Stimulated activated CD8-positive, alpha-beta memory T cell treated with anti-CD3 and anti-CD28 coated beads, Interleukin-2, amount 100 ng/mL, for 48 hours (primary cell): ENCODE results near the gene EME2.
"Not testable (repeated sequence)": the region's sequence is repeated elsewhere in the genome, so short reads cannot be mapped to it uniquely, and the experiment has no call there.

Experiments
- DNase-seq, 2 donors: peaks; one replicate each; pipeline ENCODE4 v3.0.0-alpha.2; 2020; ENCODE audit warnings: low read depth in 2 of 2

Gene EME2

DNA sequence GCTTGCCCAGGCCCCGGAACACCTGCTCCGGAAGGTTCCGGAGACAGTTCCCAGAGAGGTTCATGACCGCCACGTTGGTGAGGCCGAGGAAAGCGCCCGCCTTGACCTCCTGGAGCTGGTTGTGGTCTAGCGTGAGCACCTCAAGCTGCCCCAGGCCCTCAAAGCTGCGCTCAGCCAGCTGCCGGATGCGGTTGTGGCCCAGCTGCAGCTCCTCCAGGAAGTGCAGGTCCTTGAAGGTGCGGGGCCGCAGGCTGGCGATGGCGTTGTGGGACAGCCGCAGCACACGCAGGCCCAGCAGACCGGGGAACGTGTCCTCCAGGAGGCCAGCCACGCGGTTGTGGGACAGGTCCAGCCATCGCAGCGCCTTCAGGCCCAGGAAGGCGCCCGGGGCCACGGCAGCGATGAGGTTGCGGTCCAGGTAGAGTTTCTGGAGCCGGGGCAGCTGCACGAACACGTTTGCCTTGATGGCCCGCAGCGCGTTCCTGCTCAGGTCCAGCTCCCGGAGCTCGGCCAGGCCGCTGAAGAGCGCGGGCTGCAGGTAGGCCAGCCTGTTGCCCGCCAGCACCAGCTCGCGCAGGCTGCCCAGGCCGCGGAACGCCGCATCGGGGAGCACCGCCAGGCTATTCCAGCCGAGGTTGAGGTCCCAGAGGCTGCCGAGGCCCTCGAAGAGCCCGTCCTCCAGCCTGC is 18.8 kb downstream of the EME2 start:
- DNase-seq: no peak

- no peak for DNase-seq
These were observed 19.6 kb downstream of the EME2 start for GRCh38 chr16:1791943-1792812.

- no peak for DNase-seq
These were observed 20.4 kb downstream of the EME2 start for GRCh38 chr16:1792836-1793577.

DNA sequence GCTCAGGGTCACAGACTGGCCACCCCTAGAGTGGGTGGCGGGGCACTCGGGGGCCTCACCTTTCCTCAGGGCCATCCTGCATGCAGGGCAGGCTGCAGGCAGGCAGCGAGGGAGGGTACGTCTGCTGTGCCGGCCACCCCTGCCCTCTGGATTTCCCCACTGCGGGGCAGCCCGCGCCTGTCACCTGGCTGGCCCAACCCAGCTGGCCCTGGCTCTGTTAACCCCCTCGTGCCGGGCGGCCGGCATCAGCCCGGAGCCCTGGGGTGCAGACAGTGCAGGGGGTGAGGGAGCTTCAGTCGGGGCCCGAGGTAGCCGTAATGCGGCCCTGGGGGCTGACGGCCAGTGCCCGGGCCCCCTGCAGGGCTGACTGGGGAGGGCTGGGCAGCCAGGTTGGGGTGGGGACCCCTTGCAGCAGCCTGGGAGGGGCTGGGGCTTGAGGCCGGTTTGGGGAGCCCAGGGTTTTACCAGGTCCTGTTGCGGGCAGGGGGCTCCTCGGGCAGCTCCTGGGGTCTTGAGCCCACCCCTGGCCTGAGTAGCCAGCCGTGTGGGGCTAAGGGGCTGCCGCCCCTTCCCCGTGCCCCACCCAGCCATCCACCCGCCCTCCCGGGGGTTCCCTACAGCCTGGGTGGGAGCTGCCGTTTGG is 21.1 kb downstream of the EME2 start, which contains the start of gene IGFALS:
TSS of gene IGFALS (minus strand) at position 128 of the 643 bp plus-strand sequence. CDS start at position 75, 53 bp downstream.
- DNase-seq: no peak

GRCh38 chr16:1794221-1794871 is 21.7 kb downstream of the EME2 start:
- DNase-seq: no peak

- no peak for DNase-seq
These were observed 22.5 kb downstream of the EME2 start for GRCh38 chr16:1794908-1795666.

DNA sequence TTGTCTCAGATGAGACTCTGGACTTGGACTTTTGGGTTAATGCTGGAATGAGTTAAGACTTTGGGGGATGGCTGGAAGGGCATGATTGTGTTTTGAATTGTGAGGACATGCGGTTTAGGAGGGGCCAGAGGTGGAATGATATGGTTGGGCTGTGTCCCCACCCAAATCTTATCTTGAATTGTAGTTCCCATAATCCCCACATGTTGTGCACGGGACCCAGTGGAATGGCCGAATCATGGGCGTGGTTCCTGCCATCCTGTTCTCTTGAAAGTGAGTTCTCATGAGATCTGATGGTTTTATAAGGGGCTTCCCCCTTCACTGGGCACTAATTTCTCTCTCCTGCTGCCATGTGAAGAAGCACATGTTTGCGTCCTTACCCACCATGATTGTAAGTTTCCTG is 26.7 kb downstream of the EME2 start:
- not testable (repeated sequence) for DNase-seq

DNA sequence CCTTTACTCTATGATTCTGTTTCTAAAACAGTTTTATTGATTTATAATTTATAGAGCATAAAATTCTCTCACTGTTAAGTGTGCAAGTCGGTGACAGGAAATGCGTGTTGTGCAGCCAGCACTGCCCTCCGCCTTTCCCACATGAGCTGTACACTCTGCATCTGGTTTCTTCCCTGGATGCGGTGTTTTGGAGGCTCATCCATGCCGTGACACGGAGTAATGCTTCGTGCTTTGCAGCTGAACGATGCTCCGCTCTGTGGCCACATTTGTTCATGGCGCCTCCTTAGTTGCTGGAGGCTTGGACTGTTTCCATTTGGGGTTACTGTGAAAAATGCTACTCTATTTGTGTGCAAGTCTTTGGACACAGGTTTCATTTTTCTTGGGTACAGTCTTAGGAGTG is 28.1 kb downstream of the EME2 start:
- no peak for DNase-seq

GRCh38 chr16:1807626-1808025 is 35.0 kb downstream of the EME2 start:
- no peak for DNase-seq

GRCh38 chr16:1808691-1809090 is 36.1 kb downstream of the EME2 start:
- DNase-seq: no peak

DNA sequence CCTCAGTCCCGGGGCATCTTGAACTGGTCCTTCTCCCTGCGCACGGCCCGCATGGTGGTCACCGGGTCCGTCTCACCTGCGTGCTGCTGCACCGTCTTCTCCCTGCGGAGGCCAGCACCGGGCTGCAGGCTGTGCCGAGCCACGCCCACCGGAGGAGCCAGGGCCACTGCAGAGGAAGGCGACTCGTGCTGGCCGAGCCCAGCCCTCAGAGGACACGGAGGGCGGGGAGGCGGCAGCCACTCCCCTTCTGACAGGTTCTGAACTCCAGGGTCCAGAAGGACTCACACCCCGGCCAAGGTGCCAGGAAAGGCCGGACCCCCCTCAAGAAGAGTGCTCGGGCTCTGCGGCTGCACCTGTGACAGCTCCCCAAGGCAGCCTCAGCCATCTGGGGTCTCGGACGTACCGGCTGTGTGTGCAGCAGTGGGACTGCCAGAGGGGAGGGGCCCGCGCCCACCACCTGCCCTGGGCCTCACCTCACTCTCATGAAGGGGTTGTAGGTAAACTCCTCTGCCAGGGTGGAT is 36.7 kb downstream of the EME2 start:
- no peak for DNase-seq

DNA sequence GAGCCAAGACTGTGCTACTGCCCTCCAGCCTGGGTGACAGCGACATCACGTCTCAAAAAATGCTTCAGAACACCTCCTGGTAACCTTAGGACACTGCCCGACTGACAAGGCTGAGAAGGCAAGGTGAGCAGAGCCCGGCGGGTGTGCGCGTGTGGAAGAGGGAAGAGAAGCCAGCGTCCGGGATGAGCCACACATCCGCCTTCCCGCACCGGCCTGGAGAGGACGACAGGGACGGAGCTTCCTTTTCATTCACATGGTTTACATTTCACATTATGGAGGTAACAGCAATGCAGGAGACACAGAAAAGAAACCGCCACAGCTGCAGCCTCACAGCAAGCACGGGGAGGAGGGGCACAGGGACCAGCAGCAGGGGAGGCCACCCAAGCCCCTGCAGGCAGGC is 37.5 kb downstream of the EME2 start:
- DNase-seq: no peak

DNA sequence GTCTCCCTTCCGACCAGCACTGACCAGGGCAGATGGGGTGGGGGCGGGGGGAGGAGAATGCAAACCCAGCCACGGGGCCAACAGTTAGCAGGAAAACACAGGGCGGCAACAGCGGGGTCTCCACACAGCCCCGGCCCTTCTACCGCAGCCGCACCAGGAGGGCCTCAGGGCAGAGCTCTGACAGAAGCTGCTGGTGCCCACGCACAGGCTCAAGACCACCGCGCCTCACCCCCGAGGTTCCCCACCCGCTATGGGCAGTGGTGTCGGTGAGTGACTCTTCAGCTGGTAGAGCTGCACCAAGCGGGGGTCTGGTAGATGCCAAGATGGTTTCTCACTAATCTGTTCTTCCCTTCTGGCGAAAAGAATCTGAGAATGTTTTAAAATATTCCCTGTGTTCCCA is 37.9 kb downstream of the EME2 start:
- DNase-seq: no peak

GRCh38 chr16:1812732-1813163 is 40.1 kb downstream of the EME2 start:
- DNase-seq: peak; percentile 21 to 41

DNA sequence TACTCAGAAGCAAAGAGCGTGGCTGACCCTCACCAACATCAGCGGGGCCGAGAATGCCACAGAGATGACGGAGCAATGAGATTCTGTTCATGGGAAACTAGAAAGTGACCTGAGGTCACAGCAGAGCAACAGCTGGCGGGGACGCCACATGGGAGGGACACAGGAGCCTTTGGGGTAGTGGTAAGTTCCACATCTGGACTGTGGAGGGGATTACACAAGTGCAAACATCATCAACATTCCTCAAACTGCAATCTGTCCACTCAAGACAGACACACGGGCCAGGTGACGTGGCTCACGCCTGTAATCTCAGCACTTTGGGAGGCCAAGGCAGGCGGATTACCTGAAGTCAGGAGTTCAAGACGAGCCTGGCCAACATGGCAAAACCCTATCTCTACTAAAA is 42.9 kb downstream of the EME2 start:
- no peak for DNase-seq

GRCh38 chr16:1816396-1817275 is 44.0 kb downstream of the EME2 start:
- no peak for DNase-seq

DNA sequence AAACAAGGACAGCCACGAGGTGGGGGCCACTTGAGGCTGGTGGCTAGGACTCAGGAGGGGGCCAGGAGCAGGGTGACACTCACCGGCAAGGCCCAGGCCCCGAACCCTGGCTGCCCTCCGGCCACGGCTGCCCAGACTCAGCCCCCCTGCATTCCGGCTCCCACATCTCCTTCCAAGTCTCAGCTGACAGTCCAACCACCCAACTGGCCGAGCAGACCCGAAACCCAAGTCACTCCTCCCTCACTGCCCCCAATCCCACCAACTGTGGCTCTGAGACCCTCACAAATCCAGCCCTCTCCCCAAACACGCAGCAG is 44.6 kb downstream of the EME2 start:
- DNase-seq: no peak

DNA sequence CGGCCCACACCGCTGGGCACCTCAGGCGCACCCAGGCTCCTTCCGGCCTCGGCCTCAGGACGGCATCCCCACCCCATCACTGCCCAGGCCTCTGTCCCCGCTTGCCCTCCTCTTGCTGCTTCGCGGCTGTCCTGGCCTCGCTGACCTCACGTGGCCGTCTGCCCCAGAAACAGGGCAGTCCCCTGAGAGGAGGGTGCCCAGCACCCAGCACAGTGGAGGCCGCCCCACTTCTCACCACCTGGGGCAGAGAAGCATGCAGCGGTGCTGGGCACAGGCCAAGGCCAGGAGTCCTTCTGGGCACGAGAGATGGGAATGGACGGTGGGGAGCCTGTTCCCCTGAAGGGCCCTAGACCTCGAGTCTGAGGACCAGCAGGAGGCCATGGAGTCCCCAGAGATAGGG is 45.1 kb downstream of the EME2 start:
- DNase-seq: no peak

GRCh38 chr16:1818204-1818872 is 45.7 kb downstream of the EME2 start:
- DNase-seq: no peak
